ENCODE data around the gene TBCK.

- TF ChIP-seq, protein P1, sequence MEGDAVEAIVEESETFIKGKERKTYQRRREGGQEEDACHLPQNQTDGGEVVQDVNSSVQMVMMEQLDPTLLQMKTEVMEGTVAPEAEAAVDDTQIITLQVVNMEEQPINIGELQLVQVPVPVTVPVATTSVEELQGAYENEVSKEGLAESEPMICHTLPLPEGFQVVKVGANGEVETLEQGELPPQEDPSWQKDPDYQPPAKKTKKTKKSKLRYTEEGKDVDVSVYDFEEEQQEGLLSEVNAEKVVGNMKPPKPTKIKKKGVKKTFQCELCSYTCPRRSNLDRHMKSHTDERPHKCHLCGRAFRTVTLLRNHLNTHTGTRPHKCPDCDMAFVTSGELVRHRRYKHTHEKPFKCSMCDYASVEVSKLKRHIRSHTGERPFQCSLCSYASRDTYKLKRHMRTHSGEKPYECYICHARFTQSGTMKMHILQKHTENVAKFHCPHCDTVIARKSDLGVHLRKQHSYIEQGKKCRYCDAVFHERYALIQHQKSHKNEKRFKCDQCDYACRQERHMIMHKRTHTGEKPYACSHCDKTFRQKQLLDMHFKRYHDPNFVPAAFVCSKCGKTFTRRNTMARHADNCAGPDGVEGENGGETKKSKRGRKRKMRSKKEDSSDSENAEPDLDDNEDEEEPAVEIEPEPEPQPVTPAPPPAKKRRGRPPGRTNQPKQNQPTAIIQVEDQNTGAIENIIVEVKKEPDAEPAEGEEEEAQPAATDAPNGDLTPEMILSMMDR (IDR thresholded peaks at IDR 0.05 in 2 of 3, conservative IDR thresholded peaks at IDR 0.05 in 1 of 3; ENCODE audit: insufficient read depth in 2 of 3, low read depth in 1 of 3, low read length in 3 of 3) = no peak
- no peak for TF ChIP-seq ZNF146 (CRISPR knock-in tag; IDR thresholded peaks at IDR 0.05; ENCODE audit: unreplicated experiment)
- TF ChIP-seq SMARCC2 (IDR thresholded peaks at IDR 0.05; ENCODE audit: low read depth) = no peak
- TF ChIP-seq TARDBP (IDR thresholded peaks at IDR 0.05) = no peak
- TF ChIP-seq GATAD2A (IDR thresholded peaks at IDR 0.05) = no peak
- TF ChIP-seq, protein P2, sequence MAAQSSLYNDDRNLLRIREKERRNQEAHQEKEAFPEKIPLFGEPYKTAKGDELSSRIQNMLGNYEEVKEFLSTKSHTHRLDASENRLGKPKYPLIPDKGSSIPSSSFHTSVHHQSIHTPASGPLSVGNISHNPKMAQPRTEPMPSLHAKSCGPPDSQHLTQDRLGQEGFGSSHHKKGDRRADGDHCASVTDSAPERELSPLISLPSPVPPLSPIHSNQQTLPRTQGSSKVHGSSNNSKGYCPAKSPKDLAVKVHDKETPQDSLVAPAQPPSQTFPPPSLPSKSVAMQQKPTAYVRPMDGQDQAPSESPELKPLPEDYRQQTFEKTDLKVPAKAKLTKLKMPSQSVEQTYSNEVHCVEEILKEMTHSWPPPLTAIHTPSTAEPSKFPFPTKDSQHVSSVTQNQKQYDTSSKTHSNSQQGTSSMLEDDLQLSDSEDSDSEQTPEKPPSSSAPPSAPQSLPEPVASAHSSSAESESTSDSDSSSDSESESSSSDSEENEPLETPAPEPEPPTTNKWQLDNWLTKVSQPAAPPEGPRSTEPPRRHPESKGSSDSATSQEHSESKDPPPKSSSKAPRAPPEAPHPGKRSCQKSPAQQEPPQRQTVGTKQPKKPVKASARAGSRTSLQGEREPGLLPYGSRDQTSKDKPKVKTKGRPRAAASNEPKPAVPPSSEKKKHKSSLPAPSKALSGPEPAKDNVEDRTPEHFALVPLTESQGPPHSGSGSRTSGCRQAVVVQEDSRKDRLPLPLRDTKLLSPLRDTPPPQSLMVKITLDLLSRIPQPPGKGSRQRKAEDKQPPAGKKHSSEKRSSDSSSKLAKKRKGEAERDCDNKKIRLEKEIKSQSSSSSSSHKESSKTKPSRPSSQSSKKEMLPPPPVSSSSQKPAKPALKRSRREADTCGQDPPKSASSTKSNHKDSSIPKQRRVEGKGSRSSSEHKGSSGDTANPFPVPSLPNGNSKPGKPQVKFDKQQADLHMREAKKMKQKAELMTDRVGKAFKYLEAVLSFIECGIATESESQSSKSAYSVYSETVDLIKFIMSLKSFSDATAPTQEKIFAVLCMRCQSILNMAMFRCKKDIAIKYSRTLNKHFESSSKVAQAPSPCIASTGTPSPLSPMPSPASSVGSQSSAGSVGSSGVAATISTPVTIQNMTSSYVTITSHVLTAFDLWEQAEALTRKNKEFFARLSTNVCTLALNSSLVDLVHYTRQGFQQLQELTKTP (IDR thresholded peaks at IDR 0.05; ENCODE audit: low read depth in 1 of 2, partially characterized antibody in 2 of 2) = no peak
- TF ChIP-seq ESRRA (IDR thresholded peaks at IDR 0.05; ENCODE audit: borderline replicate concordance, low read depth) = no peak
- TF ChIP-seq XRCC3 (IDR thresholded peaks at IDR 0.05) = no peak
- no peak for TF ChIP-seq NFIC (IDR thresholded peaks at IDR 0.05)
Measured at GRCh38 chr4:106041294-106042002, 274.6 kb downstream of the TBCK start.

Measured in K562 (cell line).